ENCODE data around the gene CHMP4A. TPM values are rescaled to one million over a fixed set of nuclear protein-coding genes. Genes with fewer than 3 reads are reported as not detected.
"Not testable (repeated sequence)": the region's sequence is repeated elsewhere in the genome, so short reads cannot be mapped to it uniquely, and the experiment has no call there.

The CHMP4A gene
- total RNA-seq, 1 experiment from 2014 or later: 58.3 TPM

DNA sequence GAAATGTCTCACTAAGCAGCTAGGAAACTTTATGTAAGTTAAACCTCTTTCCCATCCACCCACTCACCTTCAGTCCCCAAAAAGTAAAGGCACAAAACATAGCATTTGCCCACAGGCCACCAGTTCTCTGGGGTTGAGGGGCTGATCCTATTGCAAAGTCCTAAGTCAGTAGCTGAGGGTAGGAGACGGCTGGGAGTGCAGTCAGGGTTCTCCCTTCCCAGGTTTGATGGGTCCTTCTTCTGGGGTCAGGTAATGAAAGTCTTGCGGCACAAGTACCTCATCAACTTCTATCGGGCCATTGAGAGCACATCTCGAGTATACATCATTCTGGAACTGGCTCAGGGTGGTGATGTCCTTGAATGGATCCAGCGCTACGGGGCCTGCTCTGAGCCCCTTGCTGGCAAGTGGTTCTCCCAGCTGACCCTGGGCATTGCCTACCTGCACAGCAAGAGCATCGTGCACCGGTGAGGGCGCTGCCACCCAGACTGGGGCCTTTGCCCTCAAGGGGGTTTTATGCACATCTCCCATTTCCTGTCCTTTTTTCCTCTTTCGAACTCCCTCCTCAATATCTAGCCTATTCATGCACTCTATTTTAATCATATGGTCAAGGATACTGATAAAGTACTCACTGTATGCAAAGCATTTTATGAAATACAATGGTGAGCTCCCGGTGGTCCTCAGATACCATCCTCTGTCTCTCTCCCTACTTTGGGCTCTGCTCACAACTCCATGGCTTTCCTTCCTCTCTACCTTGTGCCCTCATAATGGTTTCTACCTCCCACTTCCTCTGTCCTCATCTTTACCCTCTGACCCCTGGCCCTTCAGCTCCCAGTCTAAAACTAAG, 6.8 kb downstream of the CHMP4A start:
- TF ChIP-seq, protein P1, sequence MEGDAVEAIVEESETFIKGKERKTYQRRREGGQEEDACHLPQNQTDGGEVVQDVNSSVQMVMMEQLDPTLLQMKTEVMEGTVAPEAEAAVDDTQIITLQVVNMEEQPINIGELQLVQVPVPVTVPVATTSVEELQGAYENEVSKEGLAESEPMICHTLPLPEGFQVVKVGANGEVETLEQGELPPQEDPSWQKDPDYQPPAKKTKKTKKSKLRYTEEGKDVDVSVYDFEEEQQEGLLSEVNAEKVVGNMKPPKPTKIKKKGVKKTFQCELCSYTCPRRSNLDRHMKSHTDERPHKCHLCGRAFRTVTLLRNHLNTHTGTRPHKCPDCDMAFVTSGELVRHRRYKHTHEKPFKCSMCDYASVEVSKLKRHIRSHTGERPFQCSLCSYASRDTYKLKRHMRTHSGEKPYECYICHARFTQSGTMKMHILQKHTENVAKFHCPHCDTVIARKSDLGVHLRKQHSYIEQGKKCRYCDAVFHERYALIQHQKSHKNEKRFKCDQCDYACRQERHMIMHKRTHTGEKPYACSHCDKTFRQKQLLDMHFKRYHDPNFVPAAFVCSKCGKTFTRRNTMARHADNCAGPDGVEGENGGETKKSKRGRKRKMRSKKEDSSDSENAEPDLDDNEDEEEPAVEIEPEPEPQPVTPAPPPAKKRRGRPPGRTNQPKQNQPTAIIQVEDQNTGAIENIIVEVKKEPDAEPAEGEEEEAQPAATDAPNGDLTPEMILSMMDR (conservative IDR thresholded peaks at IDR 0.05; ENCODE audit: low read depth, low read length): no peak
- no peak for TF ChIP-seq EZH2 (IDR thresholded peaks at IDR 0.05; ENCODE audit: low read length, unreplicated experiment)
- TF ChIP-seq EZH2phosphoT487 (IDR thresholded peaks at IDR 0.05; ENCODE audit: borderline replicate concordance, low read length): no peak
- ATAC-seq (no peak), DNase-seq (no peak)
- Histone ChIP-seq H4K20me1 (ENCODE audit: low read length) (no peaks in the 10 kb centered on the region), H3K27me3 (ENCODE audit: low read length) (no peaks in the 10 kb centered on the region), H3K27ac (ENCODE audit: low read length) (no peak overlapping the region), H3K9ac (ENCODE audit: low read length) (no peak overlapping the region), H3K4me3 (ENCODE audit: low read length) (no peak overlapping the region), H3K4me1 (ENCODE audit: insufficient read depth, low read length) (no peaks in the 10 kb centered on the region), H3K79me2 (ENCODE audit: low read length) (peaks cover 2% of the 10 kb centered on the region; the same call in 1 of the 2 replicates), H3K9me2 (replicated peaks; ENCODE audit: low read length) (no peaks in the 10 kb centered on the region), H2AFZ (ENCODE audit: low read length) (no peak overlapping the region), H3F3A (ENCODE audit: low read length, unreplicated experiment) (no peaks in the 10 kb centered on the region), H3K4me2 (ENCODE audit: low read length) (no peak overlapping the region), H3K9me3 (ENCODE audit: low read length) (no peaks in the 10 kb centered on the region), H3K36me3 (ENCODE audit: low read depth, low read length) (peaks cover 46% of the 10 kb centered on the region)
- BruUV-seq (replicated peaks): no TSS peak
- CTCF ChIA-PET: no interaction called here
- POLR2A ChIA-PET (ENCODE audit: unreplicated experiment): no interaction called here
- intact Hi-C loops (cut with micrococcal nuclease): no loop called here

DNA sequence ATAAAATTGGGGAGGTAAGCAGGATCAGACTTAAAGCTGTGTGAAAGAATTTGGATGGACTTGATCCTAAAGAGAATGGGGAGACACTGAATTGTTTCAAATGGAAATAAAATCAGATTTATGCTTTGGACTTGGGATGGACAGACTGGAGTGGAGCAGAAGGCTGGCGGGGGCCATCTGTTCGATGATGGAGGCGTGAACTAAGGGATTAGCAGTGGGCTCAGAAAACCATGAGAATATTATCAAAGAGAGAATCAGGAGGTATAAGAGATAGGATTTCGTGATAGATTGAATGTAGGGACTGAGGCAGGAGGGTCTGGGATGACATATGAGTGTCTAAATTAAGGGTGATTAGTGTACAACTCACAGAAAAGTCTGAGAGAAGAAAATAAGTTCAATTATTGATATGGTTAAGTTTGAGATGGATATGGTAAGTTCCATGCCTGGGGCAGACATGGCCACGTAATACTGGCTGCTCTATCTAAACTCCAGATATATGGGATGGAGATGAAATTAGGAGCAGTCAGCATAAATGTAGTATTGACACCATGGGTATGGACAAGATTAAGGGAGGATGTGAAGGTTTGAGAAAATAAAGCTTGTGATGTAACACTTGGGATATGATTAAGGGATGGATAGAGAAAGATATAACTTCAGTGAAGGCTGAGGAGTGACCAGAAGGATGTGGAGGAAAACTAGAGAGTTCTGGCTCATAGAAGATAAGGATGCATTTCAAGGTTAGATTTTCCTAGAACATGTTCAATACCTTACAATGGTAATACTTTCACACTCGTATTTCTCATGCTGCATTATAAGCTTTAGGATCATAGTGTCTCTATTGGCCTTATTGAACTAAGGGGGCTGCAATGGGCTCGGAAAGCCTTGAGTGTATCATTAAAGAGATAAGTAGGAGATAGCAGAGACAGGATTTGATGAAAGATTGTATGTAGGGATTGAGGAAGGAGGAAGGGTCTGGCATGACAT, 8.8 kb downstream of the CHMP4A start:
- no peak for TF ChIP-seq EZH2 (IDR thresholded peaks at IDR 0.05; ENCODE audit: low read length, unreplicated experiment)
- no peak for TF ChIP-seq EZH2phosphoT487 (IDR thresholded peaks at IDR 0.05; ENCODE audit: borderline replicate concordance, low read length)
- CTCF ChIA-PET: no interaction called here
- H3K9me3 ChIP-seq (ENCODE audit: low read length): no peaks in the 10 kb centered on the region
- no peaks in the 10 kb centered on the region for H3K79me2 ChIP-seq (ENCODE audit: low read length)
- no peaks in the 10 kb centered on the region for H4K20me1 ChIP-seq (ENCODE audit: low read length)
- ATAC-seq (no peak), DNase-seq (no peak)
- no TSS peak for BruUV-seq (replicated peaks)
- H3K9ac ChIP-seq (ENCODE audit: low read length): no peak overlapping the region
- intact Hi-C loops (cut with micrococcal nuclease): no loop called here
- no peak overlapping the region for H3K4me3 ChIP-seq (ENCODE audit: low read length)
- H3F3A ChIP-seq (ENCODE audit: low read length, unreplicated experiment): no peaks in the 10 kb centered on the region
- H3K4me2 ChIP-seq (ENCODE audit: low read length): no peak overlapping the region
- H2AFZ ChIP-seq (ENCODE audit: low read length): no peak overlapping the region
- H3K27me3 ChIP-seq (ENCODE audit: low read length): no peaks in the 10 kb centered on the region
- H3K4me1 ChIP-seq (ENCODE audit: insufficient read depth, low read length): no peaks in the 10 kb centered on the region
- H3K9me2 ChIP-seq (replicated peaks; ENCODE audit: low read length): no peaks in the 10 kb centered on the region
- peaks cover 36% of the 10 kb centered on the region for H3K36me3 ChIP-seq (ENCODE audit: low read depth, low read length)
- no peak overlapping the region for H3K27ac ChIP-seq (ENCODE audit: low read length)
- POLR2A ChIA-PET (ENCODE audit: unreplicated experiment): no interaction called here

DNA sequence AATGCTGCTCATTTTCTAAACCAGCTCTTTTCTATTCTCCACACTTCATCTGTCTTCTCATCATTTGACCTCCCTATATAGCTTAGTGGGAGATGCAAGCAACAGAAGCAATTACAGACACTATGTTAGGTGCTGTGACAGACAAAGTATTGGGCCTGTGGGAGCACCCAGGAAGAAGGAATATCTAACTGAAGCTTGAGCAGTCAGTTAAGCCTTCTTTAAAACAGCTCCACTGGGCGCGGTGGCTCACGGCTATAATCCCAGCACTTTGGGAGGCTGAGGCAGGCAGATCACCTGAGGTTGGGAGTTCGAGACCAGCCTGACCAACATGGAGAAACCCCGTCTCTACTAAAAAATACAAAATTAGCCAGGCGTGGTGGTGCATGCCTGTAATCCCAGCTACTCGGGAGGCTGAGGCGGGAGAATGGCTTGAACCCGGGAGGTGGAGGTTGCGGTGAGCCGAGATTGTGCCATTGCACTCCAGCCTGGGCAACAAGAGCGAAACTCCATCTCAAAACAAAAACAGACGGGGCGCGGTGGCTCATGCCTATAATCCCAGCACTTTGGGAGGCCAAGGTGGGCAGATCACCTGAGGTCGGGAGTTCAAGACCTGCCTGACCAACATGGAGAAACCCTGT, 9.9 kb downstream of the CHMP4A start:
- H3K4me2 ChIP-seq (ENCODE audit: low read length); H3K27ac ChIP-seq (ENCODE audit: low read length); POLR2A ChIA-PET (ENCODE audit: unreplicated experiment); H3K79me2 ChIP-seq (ENCODE audit: low read length); intact Hi-C loops (cut with micrococcal nuclease); H3K9me2 ChIP-seq (replicated peaks; ENCODE audit: low read length); H3K4me1 ChIP-seq (ENCODE audit: insufficient read depth, low read length); CTCF ChIA-PET; H3K27me3 ChIP-seq (ENCODE audit: low read length); H2AFZ ChIP-seq (ENCODE audit: low read length); H4K20me1 ChIP-seq (ENCODE audit: low read length); H3K9me3 ChIP-seq (ENCODE audit: low read length); BruUV-seq (replicated peaks); H3K9ac ChIP-seq (ENCODE audit: low read length); DNase-seq; H3K4me3 ChIP-seq (ENCODE audit: low read length); ATAC-seq; H3F3A ChIP-seq (ENCODE audit: low read length, unreplicated experiment): not testable (repeated sequence)
- H3K36me3 ChIP-seq (ENCODE audit: low read depth, low read length): peaks cover 32% of the 10 kb centered on the region

DNA sequence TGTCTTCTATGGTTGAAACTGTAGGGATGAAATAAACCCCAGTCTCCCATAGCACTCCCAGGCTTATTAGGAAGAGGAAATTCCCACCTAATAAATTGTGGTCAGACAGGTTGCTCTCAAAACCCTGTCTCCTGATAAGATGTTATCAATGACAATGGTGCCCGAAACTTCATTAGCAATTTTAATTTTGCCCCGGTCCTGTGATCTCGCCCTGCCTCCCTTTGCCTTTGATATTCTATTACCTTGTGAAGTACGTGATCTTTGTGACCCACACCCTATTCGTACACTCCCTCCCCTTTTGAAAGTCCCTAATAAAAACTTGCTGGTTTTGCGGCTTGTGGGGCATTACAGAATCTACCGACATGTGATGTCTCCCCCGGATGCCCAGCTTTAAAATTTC, 10.8 kb downstream of the CHMP4A start:
- H2AFZ ChIP-seq (ENCODE audit: low read length); H3K4me3 ChIP-seq (ENCODE audit: low read length); H3K4me1 ChIP-seq (ENCODE audit: insufficient read depth, low read length); H3K4me2 ChIP-seq (ENCODE audit: low read length); POLR2A ChIA-PET (ENCODE audit: unreplicated experiment); intact Hi-C loops (cut with micrococcal nuclease); DNase-seq; H3K27me3 ChIP-seq (ENCODE audit: low read length); H3K79me2 ChIP-seq (ENCODE audit: low read length); H3K9ac ChIP-seq (ENCODE audit: low read length); H3K9me2 ChIP-seq (replicated peaks; ENCODE audit: low read length); H3K27ac ChIP-seq (ENCODE audit: low read length); ATAC-seq; H4K20me1 ChIP-seq (ENCODE audit: low read length); H3F3A ChIP-seq (ENCODE audit: low read length, unreplicated experiment); H3K9me3 ChIP-seq (ENCODE audit: low read length); BruUV-seq (replicated peaks); CTCF ChIA-PET: not testable (repeated sequence)
- peaks cover 26% of the 10 kb centered on the region for H3K36me3 ChIP-seq (ENCODE audit: low read depth, low read length)
